Type B pancreatic cell (in vitro differentiated cells): ENCODE measurements around the gene ARID5A. TPM values are rescaled to one million over a fixed set of nuclear protein-coding genes. Genes with fewer than 3 reads are reported as not detected.
A peak's percentile ranks its signal among the peaks of the same experiment; 100 is the strongest.

Experiments
- DNase-seq: peaks from one replicate; pipeline ENCODE4 v3.0.0; 2021; ENCODE audit warnings: mixed read lengths; ENCODE audit not compliant: unreplicated experiment; ENCODE audit errors: extremely low spot score
- H3K27ac Mint-ChIP-seq: 2 replicates; pipeline ENCODE4 v1.8.0; 2021; ENCODE audit warnings: mild to moderate bottlenecking, mixed read lengths
- H3K27me3 Mint-ChIP-seq: 2 replicates; pipeline ENCODE4 v1.8.0; 2021; ENCODE audit warnings: mixed read lengths
- H3K36me3 Mint-ChIP-seq: 2 replicates; pipeline ENCODE4 v1.8.0; 2021; ENCODE audit warnings: mixed read lengths
- H3K4me1 Mint-ChIP-seq: one replicate; pipeline ENCODE4 v1.8.0; 2021; ENCODE audit warnings: mixed read lengths; ENCODE audit not compliant: unreplicated experiment
- H3K4me3 Mint-ChIP-seq: 2 replicates; pipeline ENCODE4 v1.8.0; 2021; ENCODE audit warnings: mild to moderate bottlenecking, mixed read lengths
- H3K9me3 Mint-ChIP-seq: 2 replicates; pipeline ENCODE4 v1.8.0; 2021; ENCODE audit warnings: mixed read lengths
- total RNA-seq: library from RNA; stranded (reverse); gene quantifications from 2 replicates; pipeline ENCODE4 v1.2.1, GENCODE V29; 2021; ENCODE audit warnings: low replicate concordance
- TF ChIP-seq, protein P1 (sequence below): fragments of 200-600 bp; sonication (generic); conservative IDR thresholded peaks from 2 replicates; pipeline ENCODE4 v1.5.0; 2021; ENCODE audit warnings: antibody characterized with exemption, mild to moderate bottlenecking

ARID5A gene
- total RNA-seq, 1 donor from 2014 or later = 11.9 TPM

DNA sequence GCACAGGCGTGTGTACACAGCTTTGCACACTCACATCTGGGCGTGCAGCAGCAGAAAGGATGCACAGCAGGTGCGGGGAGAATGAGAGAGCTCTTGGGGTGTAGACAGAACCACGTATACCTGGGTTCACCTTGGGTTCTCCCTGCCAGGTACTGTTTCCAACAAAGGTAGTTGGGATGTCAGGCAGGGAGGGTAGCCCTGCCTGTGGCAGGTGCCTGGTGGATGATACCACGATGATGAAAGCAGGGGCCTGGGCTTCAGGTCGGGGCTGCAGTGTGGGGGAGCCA, 6.5 kb upstream of the ARID5A start:
- no peak for DNase-seq

DNA sequence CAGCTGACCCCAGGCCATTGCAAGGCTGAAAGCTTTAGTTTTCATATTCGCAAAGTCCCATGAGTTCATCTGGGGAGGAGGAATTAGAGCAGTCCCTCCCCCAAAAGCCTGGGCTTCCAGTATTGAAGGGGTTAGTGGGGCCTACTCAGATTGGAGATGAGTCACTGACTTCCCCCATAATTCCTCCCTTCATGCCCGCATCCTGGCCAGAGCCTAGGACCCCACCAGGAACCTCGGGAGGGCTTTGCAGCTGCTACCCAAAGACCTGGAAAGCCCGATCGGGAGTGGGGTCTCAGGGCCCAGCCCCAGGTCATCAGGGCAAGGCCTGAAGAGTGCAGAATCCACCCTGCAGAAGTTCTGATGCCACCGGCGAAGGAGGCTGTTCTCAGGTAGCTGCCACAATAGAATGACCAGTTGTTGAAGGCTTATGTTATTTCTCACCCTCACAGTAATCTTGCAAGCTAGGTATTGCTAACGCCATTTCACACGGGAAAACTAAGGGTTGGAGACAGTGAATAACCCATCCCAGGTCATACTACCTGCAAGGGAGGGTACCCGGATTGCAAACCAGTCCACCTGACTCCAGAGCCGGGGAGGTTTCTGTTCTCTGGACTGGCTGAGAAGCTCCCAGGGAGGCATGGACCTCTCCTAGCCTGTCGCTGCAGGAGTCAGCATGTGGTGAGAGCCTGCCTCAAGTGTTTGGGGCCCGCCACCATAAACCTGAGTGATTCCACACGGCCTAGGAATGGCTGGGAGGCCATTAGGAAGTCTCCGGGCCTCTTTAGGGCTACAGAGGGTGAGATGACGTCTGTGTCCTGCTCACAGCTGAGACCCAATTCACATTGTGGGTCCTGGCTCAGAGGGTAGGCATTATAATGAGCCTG, 5.8 kb upstream of the ARID5A start:
- Mint-ChIP-seq H3K4me3 (no peak overlapping the region), H3K36me3 (no peaks in the 10 kb centered on the region), H3K4me1 (peaks cover 18% of the 10 kb centered on the region), H3K27ac (no peak overlapping the region), H3K9me3 (no peaks in the 10 kb centered on the region), H3K27me3 (peaks cover 31% of the 10 kb centered on the region)
- peak; percentile 62 for DNase-seq
- TF ChIP-seq, protein P1, sequence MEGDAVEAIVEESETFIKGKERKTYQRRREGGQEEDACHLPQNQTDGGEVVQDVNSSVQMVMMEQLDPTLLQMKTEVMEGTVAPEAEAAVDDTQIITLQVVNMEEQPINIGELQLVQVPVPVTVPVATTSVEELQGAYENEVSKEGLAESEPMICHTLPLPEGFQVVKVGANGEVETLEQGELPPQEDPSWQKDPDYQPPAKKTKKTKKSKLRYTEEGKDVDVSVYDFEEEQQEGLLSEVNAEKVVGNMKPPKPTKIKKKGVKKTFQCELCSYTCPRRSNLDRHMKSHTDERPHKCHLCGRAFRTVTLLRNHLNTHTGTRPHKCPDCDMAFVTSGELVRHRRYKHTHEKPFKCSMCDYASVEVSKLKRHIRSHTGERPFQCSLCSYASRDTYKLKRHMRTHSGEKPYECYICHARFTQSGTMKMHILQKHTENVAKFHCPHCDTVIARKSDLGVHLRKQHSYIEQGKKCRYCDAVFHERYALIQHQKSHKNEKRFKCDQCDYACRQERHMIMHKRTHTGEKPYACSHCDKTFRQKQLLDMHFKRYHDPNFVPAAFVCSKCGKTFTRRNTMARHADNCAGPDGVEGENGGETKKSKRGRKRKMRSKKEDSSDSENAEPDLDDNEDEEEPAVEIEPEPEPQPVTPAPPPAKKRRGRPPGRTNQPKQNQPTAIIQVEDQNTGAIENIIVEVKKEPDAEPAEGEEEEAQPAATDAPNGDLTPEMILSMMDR = no peak

More for the DNA sequence above, 6.5 kb upstream of the ARID5A start:
- Mint-ChIP-seq H3K27me3 (peaks cover 31% of the 10 kb centered on the region), H3K27ac (no peak overlapping the region), H3K9me3 (no peaks in the 10 kb centered on the region), H3K4me3 (no peak overlapping the region), H3K4me1 (peaks cover 18% of the 10 kb centered on the region), H3K36me3 (no peaks in the 10 kb centered on the region)
- TF ChIP-seq, protein P1 = no peak

DNA sequence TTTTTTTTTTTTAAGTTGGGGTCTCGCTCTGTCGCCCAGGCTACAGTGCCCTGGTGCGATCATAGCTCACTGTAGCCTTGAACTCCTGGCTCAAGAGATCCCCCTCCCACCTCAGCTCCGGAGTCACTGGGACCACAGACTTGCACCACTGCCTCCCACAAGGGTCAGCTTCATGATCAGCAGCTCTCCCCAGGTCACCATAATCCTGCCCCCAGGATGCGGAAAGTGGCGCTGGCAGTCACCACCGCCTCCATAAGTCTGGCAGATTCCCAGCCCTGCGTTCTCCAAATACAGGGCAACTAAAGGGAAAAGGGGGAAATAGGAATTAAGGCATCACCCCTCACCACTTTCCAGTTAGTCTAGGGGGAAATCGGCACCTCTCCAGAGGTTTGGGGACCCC, 5.2 kb upstream of the ARID5A start:
- Mint-ChIP-seq H3K36me3 (no peaks in the 10 kb centered on the region), H3K9me3 (no peaks in the 10 kb centered on the region), H3K4me3 (peak overlapping the region; percentile 83), H3K4me1 (peaks cover 18% of the 10 kb centered on the region), H3K27ac (peak overlapping the region; percentile 86), H3K27me3 (peaks cover 28% of the 10 kb centered on the region)
- TF ChIP-seq, protein P1 = no peak
- DNase-seq = peak; percentile 55

GRCh38 chr2:96531872-96532505, 4.6 kb upstream of the ARID5A start:
- DNase-seq = peak; percentile 77
- Mint-ChIP-seq H3K4me1 (peaks cover 13% of the 10 kb centered on the region), H3K27ac (peak overlapping the region; percentile 86), H3K27me3 (peaks cover 23% of the 10 kb centered on the region), H3K4me3 (peak overlapping the region; percentile 83), H3K9me3 (no peaks in the 10 kb centered on the region), H3K36me3 (no peaks in the 10 kb centered on the region)
- TF ChIP-seq, protein P1 = no peak

GRCh38 chr2:96532641-96533291, 3.8 kb upstream of the ARID5A start:
- H3K4me1 Mint-ChIP-seq = peaks cover 13% of the 10 kb centered on the region
- H3K27ac Mint-ChIP-seq = peak overlapping the region; percentile 86
- no peaks in the 10 kb centered on the region for H3K9me3 Mint-ChIP-seq
- TF ChIP-seq, protein P1 = no peak
- DNase-seq = peak; percentile 49
- H3K27me3 Mint-ChIP-seq = peaks cover 25% of the 10 kb centered on the region
- H3K36me3 Mint-ChIP-seq = no peaks in the 10 kb centered on the region
- peak overlapping the region; percentile 83 for H3K4me3 Mint-ChIP-seq
